Measurements from ENCODE around the gene FAM222A. TPM values are rescaled to one million over a fixed set of nuclear protein-coding genes. Genes with fewer than 3 reads are reported as not detected.

Gene FAM222A
- total RNA-seq, 1 donor from 2014 or later = 1.5 TPM

DNA sequence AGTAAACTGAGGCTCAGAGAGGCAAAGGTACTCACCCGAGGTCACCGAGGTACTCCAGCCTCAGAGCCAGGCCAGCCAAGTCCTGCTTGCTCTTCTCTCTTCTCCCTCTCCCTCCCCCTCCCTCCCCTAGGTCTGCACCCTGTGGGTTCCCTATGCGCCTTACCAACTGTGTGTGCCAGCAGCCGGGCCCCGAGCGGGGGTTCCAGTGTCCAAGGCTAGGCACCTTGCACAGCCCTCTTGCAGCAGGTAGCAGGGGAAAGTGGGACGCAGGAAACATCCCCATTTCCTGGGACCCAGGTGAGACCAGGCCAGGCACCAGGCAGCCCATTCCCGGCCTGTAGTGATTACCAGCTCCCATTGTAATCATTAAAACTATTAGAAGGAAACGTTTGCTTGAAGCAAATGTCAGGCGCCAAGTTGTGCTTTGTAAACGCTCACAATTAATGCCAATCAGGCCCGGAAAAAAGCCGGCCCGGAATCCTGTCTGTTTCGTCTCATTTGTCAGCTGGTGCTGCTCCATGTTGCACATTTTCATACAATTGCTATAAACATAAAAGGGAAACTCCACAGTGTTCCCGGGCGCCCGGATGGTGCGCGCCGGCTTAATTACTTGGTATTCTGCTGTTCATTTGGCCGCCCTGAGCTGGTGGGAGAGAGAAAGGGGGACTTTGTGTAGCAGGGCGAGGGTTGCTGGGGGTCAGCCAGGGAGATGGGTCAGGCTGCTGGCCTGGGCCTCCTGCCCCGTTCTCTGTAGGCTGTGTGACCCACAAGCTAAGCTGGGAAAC, 11.9 kb downstream of the FAM222A start:
- DNase-seq (ENCODE audit: extremely low spot score, unreplicated experiment) = no peak
- Mint-ChIP-seq H3K36me3 (ENCODE audit: unreplicated experiment) (no peaks in the 10 kb centered on the region), H3K27ac (ENCODE audit: unreplicated experiment) (no peak overlapping the region), H3K4me1 (ENCODE audit: unreplicated experiment) (peaks cover 2% of the 10 kb centered on the region), H3K27me3 (ENCODE audit: unreplicated experiment) (no peaks in the 10 kb centered on the region), H3K9me3 (ENCODE audit: unreplicated experiment) (no peaks in the 10 kb centered on the region), H3K4me3 (ENCODE audit: unreplicated experiment) (no peak overlapping the region)
- TF ChIP-seq, protein P1, sequence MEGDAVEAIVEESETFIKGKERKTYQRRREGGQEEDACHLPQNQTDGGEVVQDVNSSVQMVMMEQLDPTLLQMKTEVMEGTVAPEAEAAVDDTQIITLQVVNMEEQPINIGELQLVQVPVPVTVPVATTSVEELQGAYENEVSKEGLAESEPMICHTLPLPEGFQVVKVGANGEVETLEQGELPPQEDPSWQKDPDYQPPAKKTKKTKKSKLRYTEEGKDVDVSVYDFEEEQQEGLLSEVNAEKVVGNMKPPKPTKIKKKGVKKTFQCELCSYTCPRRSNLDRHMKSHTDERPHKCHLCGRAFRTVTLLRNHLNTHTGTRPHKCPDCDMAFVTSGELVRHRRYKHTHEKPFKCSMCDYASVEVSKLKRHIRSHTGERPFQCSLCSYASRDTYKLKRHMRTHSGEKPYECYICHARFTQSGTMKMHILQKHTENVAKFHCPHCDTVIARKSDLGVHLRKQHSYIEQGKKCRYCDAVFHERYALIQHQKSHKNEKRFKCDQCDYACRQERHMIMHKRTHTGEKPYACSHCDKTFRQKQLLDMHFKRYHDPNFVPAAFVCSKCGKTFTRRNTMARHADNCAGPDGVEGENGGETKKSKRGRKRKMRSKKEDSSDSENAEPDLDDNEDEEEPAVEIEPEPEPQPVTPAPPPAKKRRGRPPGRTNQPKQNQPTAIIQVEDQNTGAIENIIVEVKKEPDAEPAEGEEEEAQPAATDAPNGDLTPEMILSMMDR (IDR thresholded peaks at IDR 0.05) = no peak

DNA sequence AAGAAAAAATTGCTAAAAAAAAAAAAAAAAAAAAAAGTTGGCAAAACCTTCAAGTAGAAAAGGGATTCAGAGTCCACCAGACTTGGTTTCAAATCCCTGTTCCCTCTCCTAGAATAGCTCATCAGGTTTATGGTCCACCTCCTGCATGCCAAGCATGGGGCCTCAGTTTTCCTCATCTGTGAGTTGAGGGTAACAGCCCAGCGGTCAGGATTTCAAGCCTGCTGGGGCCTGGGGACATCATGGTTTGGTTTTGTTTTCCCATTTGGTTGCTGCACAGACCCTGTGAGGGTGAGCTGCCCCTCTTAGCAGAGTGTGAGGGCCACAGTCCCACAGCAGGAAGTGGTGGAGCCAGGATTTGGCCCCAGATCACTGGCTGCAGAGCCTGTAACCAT, 12.5 kb downstream of the FAM222A start:
- no peaks in the 10 kb centered on the region for H3K27me3 Mint-ChIP-seq (ENCODE audit: unreplicated experiment)
- no peaks in the 10 kb centered on the region for H3K36me3 Mint-ChIP-seq (ENCODE audit: unreplicated experiment)
- H3K9me3 Mint-ChIP-seq (ENCODE audit: unreplicated experiment) = no peaks in the 10 kb centered on the region
- peaks cover 2% of the 10 kb centered on the region for H3K4me1 Mint-ChIP-seq (ENCODE audit: unreplicated experiment)
- H3K4me3 Mint-ChIP-seq (ENCODE audit: unreplicated experiment) = no peak overlapping the region
- TF ChIP-seq, protein P1 (IDR thresholded peaks at IDR 0.05) = no peak
- H3K27ac Mint-ChIP-seq (ENCODE audit: unreplicated experiment) = no peak overlapping the region
- DNase-seq (ENCODE audit: extremely low spot score, unreplicated experiment) = no peak

DNA sequence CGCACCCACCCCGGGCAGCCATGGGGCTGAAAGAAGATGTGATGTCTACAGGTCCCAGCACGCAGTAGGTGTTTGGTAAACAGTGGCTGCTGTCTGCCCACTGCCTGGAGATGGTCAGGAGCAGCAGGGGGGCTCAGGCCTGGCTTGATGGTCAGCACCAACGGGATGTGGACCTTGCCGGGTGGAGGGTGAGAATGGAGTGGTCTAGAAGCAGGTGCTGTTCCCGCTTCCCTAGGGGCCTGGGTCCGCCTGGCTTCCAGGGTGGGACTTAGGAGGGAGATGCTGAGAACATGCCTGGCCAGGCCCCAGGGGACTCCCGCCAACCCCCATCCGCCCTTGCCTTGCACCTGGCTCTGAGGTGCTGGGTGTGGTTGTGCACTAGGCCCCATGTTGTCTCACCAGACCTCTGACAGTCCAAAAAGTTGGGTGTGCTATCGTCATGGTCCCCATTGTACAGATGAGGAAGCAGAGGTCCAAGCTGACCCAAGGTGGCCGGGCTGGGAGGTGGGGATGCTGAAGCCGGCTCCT, 12.9 kb downstream of the FAM222A start:
- Mint-ChIP-seq H3K27me3 (ENCODE audit: unreplicated experiment) (no peaks in the 10 kb centered on the region), H3K9me3 (ENCODE audit: unreplicated experiment) (no peaks in the 10 kb centered on the region), H3K36me3 (ENCODE audit: unreplicated experiment) (no peaks in the 10 kb centered on the region), H3K27ac (ENCODE audit: unreplicated experiment) (no peak overlapping the region), H3K4me1 (ENCODE audit: unreplicated experiment) (peaks cover 2% of the 10 kb centered on the region), H3K4me3 (ENCODE audit: unreplicated experiment) (no peak overlapping the region)
- no peak for DNase-seq (ENCODE audit: extremely low spot score, unreplicated experiment)
- TF ChIP-seq, protein P1 (IDR thresholded peaks at IDR 0.05) = no peak

DNA sequence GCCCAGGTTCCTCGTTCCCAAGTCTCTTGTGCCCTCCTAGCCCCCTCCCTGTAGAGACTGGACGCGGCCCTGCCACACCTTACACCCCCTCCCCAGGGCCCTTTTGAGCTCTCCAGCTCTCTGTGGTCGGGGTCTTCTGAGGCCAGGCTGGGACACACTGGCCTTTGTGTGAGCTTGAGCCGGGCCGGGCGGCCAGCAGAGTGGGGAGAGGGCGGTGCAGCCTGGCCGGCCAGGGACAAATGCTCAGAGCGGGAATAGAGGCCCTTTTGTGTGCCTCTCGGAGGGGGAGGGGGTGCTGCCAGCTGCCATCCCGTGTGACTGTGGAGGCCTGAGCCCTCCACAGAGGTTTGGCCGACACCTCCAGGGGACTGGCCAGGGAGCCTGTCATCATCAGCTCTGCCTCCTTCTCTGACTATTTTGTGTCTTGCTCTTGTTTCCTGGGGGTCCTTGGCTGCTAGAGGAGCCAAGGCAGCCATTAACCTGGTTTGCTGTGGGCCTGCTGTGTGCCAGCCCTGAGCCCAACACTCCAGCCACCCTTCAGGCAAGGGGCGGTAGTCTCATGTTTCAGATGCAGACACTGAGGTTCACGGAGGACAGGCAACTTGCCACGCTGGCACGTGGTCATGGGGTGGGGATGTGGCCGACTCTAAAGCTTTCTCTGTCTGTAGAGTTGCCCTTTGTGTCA, 13.6 kb downstream of the FAM222A start:
- no peaks in the 10 kb centered on the region for H3K36me3 Mint-ChIP-seq (ENCODE audit: unreplicated experiment)
- H3K9me3 Mint-ChIP-seq (ENCODE audit: unreplicated experiment) = no peaks in the 10 kb centered on the region
- TF ChIP-seq, protein P1 (IDR thresholded peaks at IDR 0.05) = no peak
- no peak for DNase-seq (ENCODE audit: extremely low spot score, unreplicated experiment)
- H3K4me3 Mint-ChIP-seq (ENCODE audit: unreplicated experiment) = no peak overlapping the region
- H3K27me3 Mint-ChIP-seq (ENCODE audit: unreplicated experiment) = no peaks in the 10 kb centered on the region
- H3K27ac Mint-ChIP-seq (ENCODE audit: unreplicated experiment) = no peak overlapping the region
- H3K4me1 Mint-ChIP-seq (ENCODE audit: unreplicated experiment) = peaks cover 2% of the 10 kb centered on the region
